GM19238 (cell line): Measurements from ENCODE around the gene PKMYT1.

Source experiments
- DNase-seq: peaks from one replicate; pipeline ENCODE4 v3.0.0; 2011; ENCODE audit warnings: low spot score; ENCODE audit not compliant: insufficient read length

The PKMYT1 gene

GRCh38 chr16:2974319-2975056, 5.8 kb downstream of the PKMYT1 start:
- no peak for DNase-seq

- DNase-seq = no peak
Observed at GRCh38 chr16:2973605-2974318, 6.5 kb downstream of the PKMYT1 start.

- no peak for DNase-seq
Observed at GRCh38 chr16:2973093-2973492, 7.2 kb downstream of the PKMYT1 start.

- no peak for DNase-seq
Observed at GRCh38 chr16:2971985-2972784, 8.1 kb downstream of the PKMYT1 start.

GRCh38 chr16:2971134-2971984, 8.9 kb downstream of the PKMYT1 start:
- DNase-seq = no peak

GRCh38 chr16:2970563-2970962, 9.7 kb downstream of the PKMYT1 start:
- no peak for DNase-seq

- DNase-seq = peak; percentile 87
Observed at GRCh38 chr16:2969545-2970521, 10.4 kb downstream of the PKMYT1 start.

- peak; percentile 98 for DNase-seq
Observed at GRCh38 chr16:2968738-2969544, 11.3 kb downstream of the PKMYT1 start, which contains the start of gene PAQR4. PAQR4 (plus strand) TSS chr16:2969348; CDS start chr16:2969675, 327 bp downstream.

GRCh38 chr16:2968368-2968737, 11.9 kb downstream of the PKMYT1 start:
- no peak for DNase-seq

- DNase-seq = no peak
Observed at GRCh38 chr16:2967721-2968161, 12.5 kb downstream of the PKMYT1 start.

GRCh38 chr16:2967211-2967631, 13.0 kb downstream of the PKMYT1 start:
- no peak for DNase-seq

- no peak for DNase-seq
Observed at GRCh38 chr16:2966808-2967191, 13.4 kb downstream of the PKMYT1 start.

GRCh38 chr16:2966043-2966807, 14.0 kb downstream of the PKMYT1 start:
- DNase-seq = no peak

GRCh38 chr16:2964475-2965336, 15.5 kb downstream of the PKMYT1 start:
- DNase-seq = peak; percentile 71

- no peak for DNase-seq
Observed at GRCh38 chr16:2963723-2964474, 16.3 kb downstream of the PKMYT1 start, which contains the start of gene KREMEN2. KREMEN2 (plus strand) TSS chr16:2964275; CDS start chr16:2964521, 246 bp downstream.

GRCh38 chr16:2963074-2963722, 17.0 kb downstream of the PKMYT1 start:
- DNase-seq = no peak
